ENCODE results near the gene ARHGAP23.

Gene ARHGAP23

DNA sequence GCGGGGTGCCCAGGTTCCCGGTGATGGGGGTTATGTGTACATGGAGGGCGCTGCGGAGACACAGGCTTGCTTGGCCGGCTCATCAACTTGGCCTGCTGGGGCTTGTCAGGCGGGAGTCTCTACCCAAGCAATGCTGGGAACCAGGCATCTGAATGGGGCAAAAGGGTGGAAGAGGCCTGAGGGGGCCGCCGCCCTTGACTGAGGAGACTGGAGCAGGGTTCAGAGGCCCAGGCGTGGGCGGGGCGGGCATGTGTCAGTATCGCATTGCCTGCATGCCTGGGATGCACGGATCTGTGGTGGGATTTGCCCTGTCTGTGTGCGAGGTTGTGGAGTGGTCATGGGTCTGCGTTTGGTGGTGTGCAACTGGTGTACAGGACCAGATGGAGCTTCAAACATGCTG lies 21.1 kb downstream of the ARHGAP23 start:
- TF ChIP-seq, protein P1, sequence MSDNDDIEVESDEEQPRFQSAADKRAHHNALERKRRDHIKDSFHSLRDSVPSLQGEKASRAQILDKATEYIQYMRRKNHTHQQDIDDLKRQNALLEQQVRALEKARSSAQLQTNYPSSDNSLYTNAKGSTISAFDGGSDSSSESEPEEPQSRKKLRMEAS (IDR thresholded peaks at IDR 0.05): peak; percentile 68
- TF ChIP-seq TEAD4 (IDR thresholded peaks at IDR 0.05) (peak; percentile 96), TCF12 (IDR thresholded peaks at IDR 0.05; ENCODE audit: low read depth) (peak; percentile 69), ZBTB7A (IDR thresholded peaks at IDR 0.05; ENCODE audit: low read depth) (no peak; the same call in 1 of the 2 replicates), EGR1 (IDR thresholded peaks at IDR 0.05) (peak; percentile 92), CREB1 (IDR thresholded peaks at IDR 0.05; ENCODE audit: low read depth) (no peak), EP300 (IDR thresholded peaks at IDR 0.05; ENCODE audit: borderline replicate concordance) (peak; percentile 65; the same call in 1 of the 2 replicates), NFIC (IDR thresholded peaks at IDR 0.05) (peak; percentile 50; the same call in 1 of the 2 replicates), CEBPB (IDR thresholded peaks at IDR 0.05) (no peak)
- TF ChIP-seq, protein P2, sequence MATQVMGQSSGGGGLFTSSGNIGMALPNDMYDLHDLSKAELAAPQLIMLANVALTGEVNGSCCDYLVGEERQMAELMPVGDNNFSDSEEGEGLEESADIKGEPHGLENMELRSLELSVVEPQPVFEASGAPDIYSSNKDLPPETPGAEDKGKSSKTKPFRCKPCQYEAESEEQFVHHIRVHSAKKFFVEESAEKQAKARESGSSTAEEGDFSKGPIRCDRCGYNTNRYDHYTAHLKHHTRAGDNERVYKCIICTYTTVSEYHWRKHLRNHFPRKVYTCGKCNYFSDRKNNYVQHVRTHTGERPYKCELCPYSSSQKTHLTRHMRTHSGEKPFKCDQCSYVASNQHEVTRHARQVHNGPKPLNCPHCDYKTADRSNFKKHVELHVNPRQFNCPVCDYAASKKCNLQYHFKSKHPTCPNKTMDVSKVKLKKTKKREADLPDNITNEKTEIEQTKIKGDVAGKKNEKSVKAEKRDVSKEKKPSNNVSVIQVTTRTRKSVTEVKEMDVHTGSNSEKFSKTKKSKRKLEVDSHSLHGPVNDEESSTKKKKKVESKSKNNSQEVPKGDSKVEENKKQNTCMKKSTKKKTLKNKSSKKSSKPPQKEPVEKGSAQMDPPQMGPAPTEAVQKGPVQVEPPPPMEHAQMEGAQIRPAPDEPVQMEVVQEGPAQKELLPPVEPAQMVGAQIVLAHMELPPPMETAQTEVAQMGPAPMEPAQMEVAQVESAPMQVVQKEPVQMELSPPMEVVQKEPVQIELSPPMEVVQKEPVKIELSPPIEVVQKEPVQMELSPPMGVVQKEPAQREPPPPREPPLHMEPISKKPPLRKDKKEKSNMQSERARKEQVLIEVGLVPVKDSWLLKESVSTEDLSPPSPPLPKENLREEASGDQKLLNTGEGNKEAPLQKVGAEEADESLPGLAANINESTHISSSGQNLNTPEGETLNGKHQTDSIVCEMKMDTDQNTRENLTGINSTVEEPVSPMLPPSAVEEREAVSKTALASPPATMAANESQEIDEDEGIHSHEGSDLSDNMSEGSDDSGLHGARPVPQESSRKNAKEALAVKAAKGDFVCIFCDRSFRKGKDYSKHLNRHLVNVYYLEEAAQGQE (IDR thresholded peaks at IDR 0.05; ENCODE audit: low read depth): no peak

DNA sequence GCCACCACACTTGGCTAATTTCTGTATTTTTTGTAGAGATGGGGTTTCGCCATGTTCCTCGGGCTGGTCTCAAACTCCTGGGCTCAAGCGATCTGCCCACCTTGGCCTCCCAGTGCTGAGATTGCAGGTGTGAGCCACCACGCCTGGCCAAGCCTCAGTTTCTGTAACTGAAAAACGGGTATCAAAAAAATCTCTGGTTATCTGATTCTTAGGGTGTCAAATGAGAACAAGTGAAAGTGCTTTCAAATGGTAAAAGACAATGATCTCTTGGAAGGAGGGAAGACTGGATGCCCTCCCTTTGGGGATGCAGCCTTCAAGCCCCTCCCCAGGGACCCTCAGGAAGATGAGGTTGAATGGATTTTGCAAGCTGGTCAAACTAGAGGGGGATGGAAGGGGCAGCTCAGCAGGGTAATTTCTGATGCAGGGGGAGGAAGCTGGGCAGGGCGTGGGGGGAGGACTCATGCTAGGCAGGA lies 22.3 kb downstream of the ARHGAP23 start:
- TF ChIP-seq, protein P3, sequence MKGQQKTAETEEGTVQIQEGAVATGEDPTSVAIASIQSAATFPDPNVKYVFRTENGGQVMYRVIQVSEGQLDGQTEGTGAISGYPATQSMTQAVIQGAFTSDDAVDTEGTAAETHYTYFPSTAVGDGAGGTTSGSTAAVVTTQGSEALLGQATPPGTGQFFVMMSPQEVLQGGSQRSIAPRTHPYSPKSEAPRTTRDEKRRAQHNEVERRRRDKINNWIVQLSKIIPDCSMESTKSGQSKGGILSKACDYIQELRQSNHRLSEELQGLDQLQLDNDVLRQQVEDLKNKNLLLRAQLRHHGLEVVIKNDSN (IDR thresholded peaks at IDR 0.05): no peak
- TF ChIP-seq, protein P1 (IDR thresholded peaks at IDR 0.05): 0 out of 2 replicates have a peak, but pooled peaks have one; percentile 16
- TF ChIP-seq ZBTB7A (IDR thresholded peaks at IDR 0.05; ENCODE audit: low read depth) (peak; percentile 88), CEBPB (IDR thresholded peaks at IDR 0.05) (no peak; the same call in 1 of the 2 replicates)

DNA sequence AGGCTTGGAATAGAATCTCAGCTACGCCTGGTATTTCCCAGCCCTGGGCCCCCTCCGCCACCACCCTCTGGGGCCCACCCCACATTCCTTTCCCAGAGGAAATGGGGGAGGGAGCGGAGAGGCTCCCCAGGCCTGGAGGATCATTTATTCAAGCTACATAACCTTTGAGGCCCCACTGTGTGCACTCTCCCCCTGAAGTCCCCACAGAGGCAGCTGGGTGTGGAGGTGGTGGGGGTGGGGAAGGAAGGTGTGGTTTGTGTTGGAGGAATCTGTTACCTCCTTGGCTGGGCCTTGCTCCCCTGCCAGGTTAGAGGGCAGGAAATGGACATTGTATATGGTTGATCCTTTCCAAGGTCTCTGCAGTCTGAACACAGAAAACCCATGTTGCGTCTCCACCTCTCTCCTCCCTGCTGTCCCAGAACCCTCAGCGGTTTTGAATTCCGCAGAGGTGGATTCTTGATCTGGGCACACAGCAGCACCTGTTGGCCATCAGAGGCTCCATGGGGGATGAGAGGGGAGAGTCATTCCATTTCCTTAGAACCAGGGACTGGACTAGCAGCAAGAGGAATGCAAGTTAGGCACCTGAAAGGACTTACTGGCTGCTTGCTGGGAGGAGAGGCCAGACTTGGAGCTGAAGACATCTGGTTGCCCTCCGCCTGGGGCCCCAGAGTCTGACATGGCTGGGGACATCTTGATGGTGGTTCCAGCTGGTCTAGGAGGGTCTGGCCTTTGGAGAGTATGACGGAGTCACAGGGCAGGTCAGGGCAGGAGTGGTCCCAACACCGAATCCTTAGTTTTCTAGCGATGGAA lies 23.0 kb downstream of the ARHGAP23 start:
- TF ChIP-seq RAD21 (IDR thresholded peaks at IDR 0.05; ENCODE audit: low read depth) (peak; percentile 26; the same call in 1 of the 2 replicates), TCF12 (IDR thresholded peaks at IDR 0.05; ENCODE audit: low read depth) (peak; percentile 99), EP300 (IDR thresholded peaks at IDR 0.05; ENCODE audit: borderline replicate concordance) (peak; percentile 98), NFIC (IDR thresholded peaks at IDR 0.05) (peak; percentile 94), YY1 (IDR thresholded peaks at IDR 0.05; ENCODE audit: low read depth) (no peak; the same call in 1 of the 2 replicates), EGR1 (IDR thresholded peaks at IDR 0.05) (peak; percentile 62; the same call in 1 of the 2 replicates), TEAD4 (IDR thresholded peaks at IDR 0.05) (peak; percentile 99), TAF1 (IDR thresholded peaks at IDR 0.05; ENCODE audit: low read depth) (peak; percentile 57; the same call in 1 of the 2 replicates), ZBTB7A (IDR thresholded peaks at IDR 0.05; ENCODE audit: low read depth) (0 out of 2 replicates have a peak, but pooled peaks have one; percentile 89), CEBPB (IDR thresholded peaks at IDR 0.05) (no peak), FOXM1 (IDR thresholded peaks at IDR 0.05; ENCODE audit: borderline replicate concordance, low read depth) (peak; percentile 96), CREB1 (IDR thresholded peaks at IDR 0.05; ENCODE audit: low read depth) (0 out of 2 replicates have a peak, but pooled peaks have one; percentile 43)
- TF ChIP-seq, protein P3 (IDR thresholded peaks at IDR 0.05): no peak
- TF ChIP-seq, protein P2 (IDR thresholded peaks at IDR 0.05; ENCODE audit: low read depth): 0 out of 2 replicates have a peak, but pooled peaks have one; percentile 3
- TF ChIP-seq, protein P1 (IDR thresholded peaks at IDR 0.05): no peak; the same call in 1 of the 2 replicates

DNA sequence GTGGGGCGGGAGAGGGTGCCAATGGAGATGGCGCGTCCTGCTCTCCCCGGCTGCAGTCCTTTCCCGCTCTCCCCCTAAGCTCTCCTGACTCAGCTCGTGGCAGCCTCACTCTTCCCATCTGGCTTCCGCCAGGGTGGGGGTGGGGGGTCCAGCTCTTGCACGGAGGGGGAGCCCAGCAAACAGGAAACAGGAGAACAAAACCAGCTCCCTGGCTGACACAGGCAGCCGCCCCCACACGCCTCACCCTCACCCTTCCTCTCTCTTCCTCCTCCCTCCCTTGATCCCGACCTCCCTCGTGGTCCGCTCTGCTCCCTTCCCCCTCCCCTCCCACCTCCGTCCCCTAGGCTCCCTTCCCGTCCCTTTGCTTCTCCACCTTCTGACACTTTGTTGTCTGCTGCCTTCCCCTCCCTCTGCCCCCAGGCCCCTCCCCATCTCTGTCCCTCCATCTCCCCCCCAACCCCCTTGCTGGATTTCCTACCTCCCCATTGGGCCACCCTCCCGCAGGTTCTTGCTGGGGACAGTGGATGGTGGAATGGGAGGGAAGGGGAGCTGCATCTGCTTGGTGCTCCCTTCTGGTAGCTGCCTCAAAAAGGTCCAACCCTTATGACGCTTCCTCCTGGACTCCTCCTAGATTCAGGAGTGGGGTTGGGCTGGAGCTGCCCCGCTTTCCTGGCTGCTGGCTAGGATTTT lies 23.7 kb downstream of the ARHGAP23 start:
- peak; percentile 35; the same call in 1 of the 2 replicates for TF ChIP-seq EGR1 (IDR thresholded peaks at IDR 0.05)
- TF ChIP-seq, protein P3 (IDR thresholded peaks at IDR 0.05): no peak

DNA sequence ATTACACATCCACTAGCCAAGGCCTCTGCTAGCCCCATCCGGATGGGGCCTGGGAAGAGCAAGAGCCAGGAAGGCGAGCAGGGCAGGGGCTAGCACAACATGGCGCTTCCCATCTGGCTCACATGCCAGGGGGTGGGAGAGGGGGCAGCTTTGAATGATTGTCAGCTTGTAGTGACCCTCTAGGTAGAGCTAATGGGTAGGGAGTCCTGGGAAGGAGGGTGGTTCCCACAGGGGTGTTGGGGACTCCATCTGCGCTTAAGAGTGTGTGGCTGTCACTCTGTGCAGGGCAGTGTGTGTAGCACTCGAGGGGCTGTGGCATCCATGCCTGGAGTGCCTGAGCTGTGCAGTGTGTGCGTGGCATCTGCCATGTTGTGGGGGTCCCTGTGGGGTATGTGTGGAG lies 24.5 kb downstream of the ARHGAP23 start:
- TF ChIP-seq, protein P1 (IDR thresholded peaks at IDR 0.05): no peak
- no peak for TF ChIP-seq FOXM1 (IDR thresholded peaks at IDR 0.05; ENCODE audit: borderline replicate concordance, low read depth)
- TF ChIP-seq CEBPB (IDR thresholded peaks at IDR 0.05): no peak
- TF ChIP-seq, protein P3 (IDR thresholded peaks at IDR 0.05): no peak
- TF ChIP-seq TAF1 (IDR thresholded peaks at IDR 0.05; ENCODE audit: low read depth): no peak
- TF ChIP-seq TCF12 (IDR thresholded peaks at IDR 0.05; ENCODE audit: low read depth): no peak
- no peak for TF ChIP-seq NFIC (IDR thresholded peaks at IDR 0.05)
- no peak for TF ChIP-seq RAD21 (IDR thresholded peaks at IDR 0.05; ENCODE audit: low read depth)
- TF ChIP-seq EP300 (IDR thresholded peaks at IDR 0.05; ENCODE audit: borderline replicate concordance): no peak
- TF ChIP-seq, protein P2 (IDR thresholded peaks at IDR 0.05; ENCODE audit: low read depth): no peak
- no peak for TF ChIP-seq ZBTB7A (IDR thresholded peaks at IDR 0.05; ENCODE audit: low read depth)
- TF ChIP-seq YY1 (IDR thresholded peaks at IDR 0.05; ENCODE audit: low read depth): no peak
- no peak for TF ChIP-seq TEAD4 (IDR thresholded peaks at IDR 0.05)
- TF ChIP-seq EGR1 (IDR thresholded peaks at IDR 0.05): no peak
- no peak for TF ChIP-seq CREB1 (IDR thresholded peaks at IDR 0.05; ENCODE audit: low read depth)
